OCI-LY3 (cell line): ENCODE measurements around the gene CYBB.

ENCODE experiments used
- CTCF ChIP-seq: fragments of 200-600, 300-600 bp; sonication (generic); IDR thresholded peaks from 2 replicates; pipeline ENCODE4 v1.5.1; 2014; ENCODE audit warnings: antibody characterized with exemption, low read length, low read depth
- EZH2phosphoT487 ChIP-seq: fragments of 200-600 bp; shearing (Covaris generic); IDR thresholded peaks from 2 replicates; pipeline ENCODE4 v1.6.1; 2018; ENCODE audit warnings: antibody characterized with exemption, mixed run types, low read depth

GRCh38 chrX:37759351-37759750 lies 20.5 kb upstream of the CYBB start:
- TF ChIP-seq CTCF (no peak), EZH2phosphoT487 (no peak)
